PC-9 (cell line): Measurements from ENCODE around the gene CCL22. TPM values are rescaled to one million over a fixed set of nuclear protein-coding genes. Genes with fewer than 3 reads are reported as not detected.
A peak's percentile ranks its signal among the peaks of the same experiment; 100 is the strongest.
"Not testable (repeated sequence)": the region's sequence is repeated elsewhere in the genome, so short reads cannot be mapped to it uniquely, and the experiment has no call there.

ENCODE experiments used
- BruUV-seq: library from RNA; stranded (reverse); fragments of 400-500 nt; replicated peaks from 2 replicates; lab custom pipeline; 2021; lab: Mats Ljungman, UMichigan
- CTCF ChIA-PET: fragments of 300-600 bp; sonication (Branson Sonifier 250); formaldehyde crosslinking; loops from one replicate; lab custom pipeline; 2022; ENCODE audit warnings: antibody characterized with exemption; lab: Charles Lee
- POLR2A ChIA-PET: fragments of 300-600 bp; sonication (Branson Sonifier 250); formaldehyde crosslinking; loops from one replicate; lab custom pipeline; 2022; ENCODE audit warnings: antibody characterized with exemption; ENCODE audit not compliant: unreplicated experiment; lab: Charles Lee
- DNase-seq, 2 experiments: peaks; one replicate each; pipeline versions ENCODE4 v3.0.0 to v3.0.0-alpha.2; 2015 to 2022; ENCODE audit warnings: mixed read lengths in 1 of 2
- H2AFZ ChIP-seq: fragments of 200-600 bp; sonication (generic); 2 replicates; pipeline ENCODE4 v1.8.1; 2017; ENCODE audit warnings: antibody characterized with exemption
- H3F3A ChIP-seq: fragments of 200-600 bp; sonication (generic); 2 replicates; pipeline ENCODE4 v1.8.1; 2017; ENCODE audit warnings: antibody characterized with exemption, mild to moderate bottlenecking, low read depth; ENCODE audit not compliant: insufficient read depth
- H3K27ac ChIP-seq: fragments of 200-600 bp; sonication (generic); 2 replicates; pipeline ENCODE4 v1.6.1; 2016; ENCODE audit warnings: mixed run types
- H3K27me3 ChIP-seq: fragments of 200-600 bp; sonication (generic); 2 replicates; pipeline ENCODE4 v1.6.1; 2016; ENCODE audit warnings: low read depth, mixed run types; ENCODE audit not compliant: insufficient read depth
- H3K36me3 ChIP-seq: fragments of 200-600 bp; sonication (generic); 2 replicates; pipeline ENCODE4 v1.6.1; 2016; ENCODE audit warnings: low read depth, mixed run types
- H3K4me1 ChIP-seq: fragments of 200-600 bp; sonication (generic); replicated peaks from 2 replicates; pipeline ENCODE4 v1.6.1; 2016; ENCODE audit warnings: mixed run types; ENCODE audit not compliant: insufficient read depth
- H3K4me2 ChIP-seq: fragments of 200-600 bp; sonication (generic); 2 replicates; pipeline ENCODE4 v1.6.1; 2017; ENCODE audit warnings: mixed run types
- H3K4me3 ChIP-seq: fragments of 200-600 bp; sonication (generic); 2 replicates; pipeline ENCODE4 v1.6.1; 2016; ENCODE audit warnings: mixed run types
- H3K79me2 ChIP-seq: fragments of 200-600 bp; sonication (generic); 2 replicates; pipeline ENCODE4 v1.6.1; 2017; ENCODE audit warnings: low read depth, mixed run types
- H3K9me2 ChIP-seq: fragments of 200-600 bp; sonication (generic); 2 replicates; pipeline ENCODE4 v1.8.1; 2017; ENCODE audit warnings: mild to moderate bottlenecking; ENCODE audit not compliant: insufficient read depth
- H3K9me3 ChIP-seq: fragments of 200-600 bp; sonication (generic); 2 replicates; pipeline ENCODE4 v1.8.1; 2016; ENCODE audit warnings: low read depth; ENCODE audit not compliant: insufficient read depth
- H4K20me1 ChIP-seq: fragments of 200-600 bp; sonication (generic); 2 replicates; pipeline ENCODE4 v1.8.1; 2017; ENCODE audit not compliant: insufficient read depth
- CTCF ChIP-seq: fragments of 200-600 bp; sonication (generic); conservative IDR thresholded peaks from 2 replicates; pipeline ENCODE4 v1.6.1; 2017; ENCODE audit warnings: mixed run types, antibody characterized with exemption, mild to moderate bottlenecking, moderate library complexity
- EZH2 ChIP-seq: fragments of 200-600 bp; sonication (generic); IDR thresholded peaks from 2 replicates; pipeline ENCODE4 v1.8.0; 2017; ENCODE audit warnings: antibody characterized with exemption, low read depth
- intact Hi-C: fragments of 100-400 bp; cut with micrococcal nuclease; formaldehyde crosslinking; loops from one replicate; pipeline ENCODE4 v1.10.0; 2022; ENCODE audit not compliant: unreplicated experiment
- total RNA-seq: library from RNA; stranded (reverse); gene quantifications from 2 replicates; pipeline ENCODE4 v1.2.3, GENCODE V29; 2021

The CCL22 gene
- total RNA-seq, 1 experiment from 2014 or later = 0.24 TPM

- Histone ChIP-seq H3K9me3 (peaks cover under 1% of the 10 kb centered on the region; the same call in 1 of the 2 replicates), H3K4me2 (peak overlapping the region; percentile 60), H3K36me3 (no peaks in the 10 kb centered on the region), H2AFZ (no peak overlapping the region), H3F3A (peaks cover 25% of the 10 kb centered on the region), H3K27me3 (no peaks in the 10 kb centered on the region), H3K9me2 (no peaks in the 10 kb centered on the region), H3K4me3 (peak overlapping the region; percentile 0; the same call in 1 of the 2 replicates), H4K20me1 (no peaks in the 10 kb centered on the region), H3K79me2 (no peaks in the 10 kb centered on the region), H3K27ac (peak overlapping the region; percentile 91), H3K4me1 (peaks cover 38% of the 10 kb centered on the region)
- ChIA-PET POLR2A (interaction anchor here (0.6 kb wide), 2 partner anchors 75 to 613 kb away, joined by 6 read pairs; no protein-coding TSS in a partner anchor), CTCF (interaction anchor here (1.3 kb wide), 1 partner anchor 75 kb away, joined by 5 read pairs; no protein-coding TSS in a partner anchor)
- intact Hi-C loops = loop anchor here (1.0 kb wide), 4 partner anchors 37 to 76 kb away; no protein-coding TSS in a partner anchor
- no peak for TF ChIP-seq CTCF
- no peak for TF ChIP-seq EZH2
- DNase-seq = peak; percentile 89 to 100
- no TSS peak for BruUV-seq
Measured at GRCh38 chr16:57341441-57342303, 16.9 kb upstream of the CCL22 start.

- CTCF ChIA-PET = interaction anchor here (1.3 kb wide), 1 partner anchor 75 kb away, joined by 5 read pairs; no protein-coding TSS in a partner anchor
- H3K27me3 ChIP-seq, intact Hi-C loops, BruUV-seq, H3K36me3 ChIP-seq, H4K20me1 ChIP-seq, H3K79me2 ChIP-seq, H2AFZ ChIP-seq, H3K9me2 ChIP-seq, H3K9me3 ChIP-seq, DNase-seq: not testable (repeated sequence)
- Histone ChIP-seq H3K4me3 (peak overlapping the region; percentile 0; the same call in 1 of the 2 replicates), H3K4me2 (peak overlapping the region; percentile 57), H3K27ac (peak overlapping the region; percentile 80), H3K4me1 (peaks cover 38% of the 10 kb centered on the region), H3F3A (peaks cover 25% of the 10 kb centered on the region)
- POLR2A ChIA-PET = interaction anchor here (0.7 kb wide), 1 partner anchor 49 kb away, joined by 6 read pairs; no protein-coding TSS in a partner anchor
Measured at GRCh38 chr16:57342606-57343005, 16.0 kb upstream of the CCL22 start.

GRCh38 chr16:57343221-57343620, 15.4 kb upstream of the CCL22 start:
- Histone ChIP-seq H3K27ac (no peak overlapping the region), H3F3A (peaks cover 25% of the 10 kb centered on the region), H3K36me3 (no peaks in the 10 kb centered on the region), H3K9me2 (no peaks in the 10 kb centered on the region), H3K9me3 (peaks cover 7% of the 10 kb centered on the region; the same call in 1 of the 2 replicates), H3K4me3 (no peak overlapping the region), H3K27me3 (peaks cover 9% of the 10 kb centered on the region; the same call in 1 of the 2 replicates), H2AFZ (no peak overlapping the region), H3K79me2 (no peaks in the 10 kb centered on the region), H3K4me2 (no peak overlapping the region), H4K20me1 (no peaks in the 10 kb centered on the region), H3K4me1 (peaks cover 38% of the 10 kb centered on the region)
- POLR2A ChIA-PET = interaction anchor here (0.7 kb wide), 1 partner anchor 48 kb away, joined by 6 read pairs; no protein-coding TSS in a partner anchor
- no peak for TF ChIP-seq EZH2
- no peak for TF ChIP-seq CTCF
- intact Hi-C loops = no loop called here
- CTCF ChIA-PET = no interaction called here
- BruUV-seq = no TSS peak
- DNase-seq = no peak

- H3K27ac ChIP-seq, H4K20me1 ChIP-seq, H3K4me3 ChIP-seq, BruUV-seq, CTCF ChIA-PET, H2AFZ ChIP-seq, H3K79me2 ChIP-seq, DNase-seq, H3K4me2 ChIP-seq, H3K9me3 ChIP-seq, H3K9me2 ChIP-seq, intact Hi-C loops, POLR2A ChIA-PET, H3K36me3 ChIP-seq: not testable (repeated sequence)
- H3K4me1 ChIP-seq = peaks cover 32% of the 10 kb centered on the region
- H3K27me3 ChIP-seq = peaks cover 16% of the 10 kb centered on the region; the same call in 1 of the 2 replicates
- H3F3A ChIP-seq = peaks cover 25% of the 10 kb centered on the region
Measured at GRCh38 chr16:57344094-57344493, 14.5 kb upstream of the CCL22 start.
